ENCODE measurements around the gene PEMT.

The PEMT gene

DNA sequence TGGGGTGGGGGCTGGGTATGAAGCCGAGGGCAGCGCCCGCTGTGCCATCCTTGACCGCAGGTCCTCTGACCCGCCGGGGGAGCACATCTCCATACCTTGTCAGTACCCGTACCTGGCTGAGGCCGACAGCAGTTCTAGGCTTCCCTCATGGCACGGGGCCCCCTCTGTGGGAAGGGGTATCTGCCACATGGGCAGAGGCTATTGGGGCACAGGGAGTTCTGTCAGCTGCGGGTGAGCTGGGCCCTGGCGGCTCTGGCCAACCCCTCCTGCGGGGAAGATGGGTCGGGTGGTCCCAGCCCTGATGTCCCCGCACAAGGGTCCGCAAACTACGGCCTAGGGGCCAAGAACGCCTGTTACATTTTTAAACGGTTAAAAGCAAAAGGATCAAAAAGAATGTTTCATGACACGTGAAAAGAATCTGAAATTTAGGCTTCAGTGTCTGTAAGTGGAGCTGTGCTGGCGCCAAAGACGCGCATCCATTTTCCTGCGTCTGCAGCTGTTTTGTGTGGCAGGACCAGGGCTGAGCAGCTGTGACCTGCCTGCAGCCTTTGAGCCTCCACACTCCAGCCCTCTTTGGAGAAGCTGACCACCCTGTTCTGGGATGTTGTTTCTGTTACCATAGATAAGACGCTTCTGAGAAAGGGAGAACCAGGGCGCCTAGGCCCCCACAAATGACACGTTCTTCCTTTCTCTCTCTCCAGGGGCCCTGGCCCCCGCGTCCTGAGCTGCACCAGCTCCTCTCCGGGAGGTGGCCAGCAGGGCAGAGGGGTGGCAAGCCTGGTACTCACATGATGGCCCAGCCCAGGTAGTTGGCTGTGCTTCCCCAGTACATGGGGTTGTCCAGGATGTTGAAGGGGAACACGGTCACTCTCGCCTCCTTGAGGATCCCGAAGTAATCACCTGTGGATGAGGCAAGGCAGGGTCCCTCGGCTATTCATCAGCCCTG, 82.6 kb downstream of the PEMT start:
- no peak overlapping the region for H3K9ac ChIP-seq (ENCODE audit: low read length)
- peaks cover 20% of the 10 kb centered on the region for H3K4me1 ChIP-seq (ENCODE audit: control insufficient read depth, insufficient read depth, low read length)
- DNase-seq (ENCODE audit: low read depth) = no peak
- H3K27me3 ChIP-seq (replicated peaks; ENCODE audit: control insufficient read depth, insufficient read depth, low read length) = no peaks in the 10 kb centered on the region
- H3K9me3 ChIP-seq (ENCODE audit: control insufficient read depth, low read length) = no peaks in the 10 kb centered on the region
- no peak overlapping the region for H3K4me3 ChIP-seq (ENCODE audit: low read length)
- peaks cover 26% of the 10 kb centered on the region for H3K36me3 ChIP-seq (ENCODE audit: control insufficient read depth, insufficient read depth, low read length, severe bottlenecking)

GRCh38 chr17:17508019-17508535, 83.4 kb downstream of the PEMT start:
- H3K4me3 ChIP-seq (ENCODE audit: low read length) = no peak overlapping the region
- peaks cover 26% of the 10 kb centered on the region for H3K36me3 ChIP-seq (ENCODE audit: control insufficient read depth, insufficient read depth, low read length, severe bottlenecking)
- DNase-seq (ENCODE audit: low read depth) = no peak
- no peak overlapping the region for H3K9ac ChIP-seq (ENCODE audit: low read length)
- H3K27me3 ChIP-seq (replicated peaks; ENCODE audit: control insufficient read depth, insufficient read depth, low read length) = no peaks in the 10 kb centered on the region
- H3K4me1 ChIP-seq (ENCODE audit: control insufficient read depth, insufficient read depth, low read length) = peaks cover 18% of the 10 kb centered on the region
- H3K9me3 ChIP-seq (ENCODE audit: control insufficient read depth, low read length) = no peaks in the 10 kb centered on the region

DNA sequence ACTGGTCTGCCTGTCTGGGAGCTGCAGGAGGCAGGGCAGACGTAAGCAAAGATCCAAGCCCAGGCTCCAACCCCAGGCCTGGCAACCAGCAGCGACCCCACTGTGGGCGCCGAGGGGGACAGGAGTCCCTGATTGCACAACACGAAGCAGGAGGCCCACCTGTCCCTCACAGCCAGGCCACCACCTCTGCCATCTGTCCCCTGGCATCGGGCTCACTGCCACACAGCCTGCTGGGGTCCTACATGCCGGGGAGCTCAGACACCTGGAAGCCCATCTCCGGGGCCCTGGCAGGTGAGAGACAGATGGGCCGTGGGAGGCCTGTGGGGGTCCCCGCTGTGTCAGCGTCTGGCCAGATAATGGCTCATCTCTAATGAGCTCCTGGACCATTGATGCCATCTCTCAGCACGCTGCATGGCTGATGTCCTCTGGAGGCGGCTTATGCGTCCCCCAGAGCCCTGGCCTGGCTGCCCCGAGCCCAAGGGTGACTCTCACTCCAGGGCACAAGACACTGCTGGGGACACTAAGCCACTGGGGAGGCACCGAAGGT, 84.0 kb downstream of the PEMT start:
- Histone ChIP-seq H3K4me3 (ENCODE audit: low read length) (no peak overlapping the region), H3K9me3 (ENCODE audit: control insufficient read depth, low read length) (no peaks in the 10 kb centered on the region), H3K9ac (ENCODE audit: low read length) (no peak overlapping the region), H3K36me3 (ENCODE audit: control insufficient read depth, insufficient read depth, low read length, severe bottlenecking) (peaks cover 26% of the 10 kb centered on the region), H3K27me3 (replicated peaks; ENCODE audit: control insufficient read depth, insufficient read depth, low read length) (no peaks in the 10 kb centered on the region), H3K4me1 (ENCODE audit: control insufficient read depth, insufficient read depth, low read length) (peaks cover 13% of the 10 kb centered on the region)
- no peak for DNase-seq (ENCODE audit: low read depth)

DNA sequence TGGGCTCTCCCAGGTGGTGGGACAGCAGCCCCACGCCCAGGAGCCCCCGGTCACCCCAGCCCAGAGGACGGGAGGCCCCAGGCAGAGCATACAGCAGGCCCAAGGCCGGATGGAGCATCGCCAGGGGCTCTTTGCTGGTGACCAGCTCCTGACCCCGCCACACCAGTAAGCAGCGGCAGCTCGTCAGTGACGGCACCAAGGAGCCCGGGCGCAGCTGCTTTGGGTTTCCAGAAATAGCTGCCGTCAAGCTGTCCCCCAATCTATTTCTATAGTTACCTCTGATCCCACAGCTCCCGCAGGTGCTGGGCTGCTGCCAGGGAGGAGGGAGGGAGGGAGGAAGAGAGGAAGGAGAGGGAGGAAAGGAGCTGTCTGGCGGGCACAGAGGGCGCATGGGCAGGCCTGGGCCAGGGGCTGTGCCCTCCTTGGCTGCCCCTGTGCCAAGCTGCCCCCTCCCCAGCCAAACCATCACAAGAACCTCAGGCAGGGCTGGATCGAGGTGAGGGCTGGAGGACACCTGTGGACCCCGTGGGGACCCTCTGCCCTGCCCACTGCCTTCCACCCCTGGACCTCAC, 84.5 kb downstream of the PEMT start:
- Histone ChIP-seq H3K27me3 (replicated peaks; ENCODE audit: control insufficient read depth, insufficient read depth, low read length) (no peaks in the 10 kb centered on the region), H3K36me3 (ENCODE audit: control insufficient read depth, insufficient read depth, low read length, severe bottlenecking) (peaks cover 26% of the 10 kb centered on the region), H3K4me3 (ENCODE audit: low read length) (no peak overlapping the region), H3K4me1 (ENCODE audit: control insufficient read depth, insufficient read depth, low read length) (peaks cover 7% of the 10 kb centered on the region), H3K9ac (ENCODE audit: low read length) (no peak overlapping the region), H3K9me3 (ENCODE audit: control insufficient read depth, low read length) (no peaks in the 10 kb centered on the region)
- DNase-seq (ENCODE audit: low read depth) = no peak

DNA sequence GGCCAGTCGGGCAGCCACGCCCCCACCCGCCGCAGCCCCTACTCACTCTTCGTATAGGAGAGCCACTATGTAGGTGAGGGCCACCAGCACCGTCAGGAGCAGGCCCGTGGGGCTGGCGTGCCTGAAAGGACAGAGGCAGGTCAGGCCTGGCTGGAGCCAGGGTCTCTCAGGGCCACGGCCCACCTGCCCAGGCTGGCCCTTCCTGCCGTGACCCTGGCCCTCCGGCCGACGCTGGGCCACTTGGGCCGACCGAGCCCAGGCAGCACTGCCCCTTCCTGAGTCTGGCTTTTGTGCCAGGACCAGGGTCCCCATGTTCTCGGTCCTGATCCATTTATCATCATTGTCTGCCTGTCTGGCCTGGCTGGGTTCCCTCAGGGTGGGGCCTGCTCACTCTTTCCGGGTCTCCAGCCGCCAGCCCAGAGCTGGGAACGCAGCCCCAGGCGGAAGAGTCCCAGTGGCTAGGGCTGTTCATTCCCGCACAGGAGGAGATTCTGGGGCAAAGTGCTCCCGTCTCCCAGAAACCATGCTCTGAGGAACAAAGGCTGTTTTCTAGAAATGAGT, 85.2 kb downstream of the PEMT start:
- H3K4me3 ChIP-seq (ENCODE audit: low read length) = no peak overlapping the region
- no peak for DNase-seq (ENCODE audit: low read depth)

GRCh38 chr17:17505610-17506171, 85.8 kb downstream of the PEMT start:
- H3K4me3 ChIP-seq (ENCODE audit: low read length) = no peak overlapping the region
- no peak for DNase-seq (ENCODE audit: low read depth)
- H3K9ac ChIP-seq (ENCODE audit: low read length) = no peak overlapping the region
- H3K36me3 ChIP-seq (ENCODE audit: control insufficient read depth, insufficient read depth, low read length, severe bottlenecking) = peaks cover 26% of the 10 kb centered on the region
- no peaks in the 10 kb centered on the region for H3K27me3 ChIP-seq (replicated peaks; ENCODE audit: control insufficient read depth, insufficient read depth, low read length)
- H3K4me1 ChIP-seq (ENCODE audit: control insufficient read depth, insufficient read depth, low read length) = no peaks in the 10 kb centered on the region
- no peaks in the 10 kb centered on the region for H3K9me3 ChIP-seq (ENCODE audit: control insufficient read depth, low read length)

More for the DNA sequence above, 85.2 kb downstream of the PEMT start:
- H3K36me3 ChIP-seq (ENCODE audit: control insufficient read depth, insufficient read depth, low read length, severe bottlenecking) = peaks cover 26% of the 10 kb centered on the region
- no peak overlapping the region for H3K9ac ChIP-seq (ENCODE audit: low read length)
- no peaks in the 10 kb centered on the region for H3K27me3 ChIP-seq (replicated peaks; ENCODE audit: control insufficient read depth, insufficient read depth, low read length)
- peaks cover 1% of the 10 kb centered on the region for H3K4me1 ChIP-seq (ENCODE audit: control insufficient read depth, insufficient read depth, low read length)
- H3K9me3 ChIP-seq (ENCODE audit: control insufficient read depth, low read length) = no peaks in the 10 kb centered on the region

DNA sequence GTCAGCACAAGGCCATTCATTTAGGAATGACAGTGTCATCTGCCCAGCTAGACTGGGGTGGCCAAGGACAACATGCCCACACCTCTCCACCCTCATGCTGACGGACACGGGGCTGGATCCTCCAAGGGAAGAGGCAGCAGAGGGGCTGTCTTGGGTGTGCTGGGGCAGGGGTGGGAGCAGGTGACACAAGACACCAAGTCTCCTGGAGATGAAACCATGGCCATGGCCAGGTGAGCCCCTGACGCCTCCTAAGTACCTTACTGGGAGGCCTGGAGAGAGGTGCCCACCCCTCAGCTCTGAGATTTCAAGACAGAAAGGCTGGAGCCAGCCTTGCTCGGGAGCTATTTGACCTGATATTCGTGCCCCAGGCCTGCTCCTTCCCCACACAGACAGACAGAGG, 86.4 kb downstream of the PEMT start:
- Histone ChIP-seq H3K4me3 (ENCODE audit: low read length) (no peak overlapping the region), H3K4me1 (ENCODE audit: control insufficient read depth, insufficient read depth, low read length) (no peaks in the 10 kb centered on the region)
- DNase-seq (ENCODE audit: low read depth) = no peak

DNA sequence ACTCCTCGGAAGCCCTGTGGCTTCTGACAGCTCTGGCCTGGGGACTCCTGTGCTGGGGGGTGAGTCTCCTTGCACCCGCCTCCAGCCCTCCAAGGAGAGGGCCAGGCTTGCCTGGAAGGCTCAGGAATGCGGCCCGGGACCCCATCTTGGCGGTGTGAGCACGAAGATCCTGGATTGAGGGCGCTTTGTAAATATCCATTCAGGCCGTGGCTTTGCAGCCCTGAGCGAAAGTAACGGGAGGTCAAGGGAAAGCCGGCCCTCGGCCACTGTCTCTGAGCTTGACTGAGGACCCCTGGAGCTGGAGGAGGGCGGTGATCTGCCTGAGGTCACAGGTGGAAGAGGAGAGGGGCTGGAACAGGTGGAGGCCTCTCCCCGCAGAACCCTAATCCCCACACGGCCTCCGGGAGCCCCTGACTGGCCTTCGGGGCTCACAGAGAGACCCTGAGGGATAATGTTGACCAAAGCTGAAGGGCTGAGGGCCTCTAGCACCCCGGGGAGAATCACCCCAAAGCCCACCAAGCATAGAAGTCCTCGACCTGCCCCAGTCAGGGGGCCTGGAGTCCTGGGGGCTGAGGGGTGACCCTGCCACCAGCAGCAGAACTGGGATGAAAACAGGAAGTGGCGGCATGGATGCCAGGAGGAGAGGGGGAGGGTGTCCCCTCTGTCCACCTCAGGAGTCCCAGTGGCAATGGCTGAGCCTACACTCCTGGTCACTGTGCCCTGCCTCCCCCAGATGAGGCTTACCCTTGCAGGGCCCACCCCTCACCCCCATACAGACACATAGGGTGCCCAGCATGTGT, 87.0 kb downstream of the PEMT start:
- Histone ChIP-seq H3K4me3 (ENCODE audit: low read length) (no peak overlapping the region), H3K9ac (ENCODE audit: low read length) (no peak overlapping the region), H3K4me1 (ENCODE audit: control insufficient read depth, insufficient read depth, low read length) (no peaks in the 10 kb centered on the region), H3K36me3 (ENCODE audit: control insufficient read depth, insufficient read depth, low read length, severe bottlenecking) (peaks cover 26% of the 10 kb centered on the region), H3K9me3 (ENCODE audit: control insufficient read depth, low read length) (no peaks in the 10 kb centered on the region), H3K27me3 (replicated peaks; ENCODE audit: control insufficient read depth, insufficient read depth, low read length) (peaks cover 4% of the 10 kb centered on the region)
- DNase-seq (ENCODE audit: low read depth) = no peak

More for the DNA sequence above, 86.4 kb downstream of the PEMT start:
- Histone ChIP-seq H3K9ac (ENCODE audit: low read length) (no peak overlapping the region), H3K27me3 (replicated peaks; ENCODE audit: control insufficient read depth, insufficient read depth, low read length) (no peaks in the 10 kb centered on the region), H3K9me3 (ENCODE audit: control insufficient read depth, low read length) (no peaks in the 10 kb centered on the region), H3K36me3 (ENCODE audit: control insufficient read depth, insufficient read depth, low read length, severe bottlenecking) (peaks cover 26% of the 10 kb centered on the region)

- no peaks in the 10 kb centered on the region for H3K4me1 ChIP-seq (ENCODE audit: control insufficient read depth, insufficient read depth, low read length)
- no peak for DNase-seq (ENCODE audit: low read depth)
- H3K27me3 ChIP-seq (replicated peaks; ENCODE audit: control insufficient read depth, insufficient read depth, low read length) = peaks cover 4% of the 10 kb centered on the region
- peaks cover 18% of the 10 kb centered on the region for H3K36me3 ChIP-seq (ENCODE audit: control insufficient read depth, insufficient read depth, low read length, severe bottlenecking)
- H3K4me3 ChIP-seq (ENCODE audit: low read length) = no peak overlapping the region
- no peak overlapping the region for H3K9ac ChIP-seq (ENCODE audit: low read length)
- H3K9me3 ChIP-seq (ENCODE audit: control insufficient read depth, low read length) = no peaks in the 10 kb centered on the region
Measured at GRCh38 chr17:17503566-17504130, 87.9 kb downstream of the PEMT start.
